Testis (tissue), 2 donors: ENCODE measurements around the gene LRP2BP.

Experiments used
- POLR2A ChIP-seq: fragments of 450-650 bp; IDR thresholded peaks from one replicate; pipeline ENCODE4 v1.6.1; 2017; ENCODE audit warnings: antibody characterized with exemption, mild to moderate bottlenecking, moderate library complexity
- TF ChIP-seq, protein P1 (sequence below), 3 experiments: fragments of 450-650 bp in 2 of 3; fragments of 200-600 bp in 1 of 3; sonication (generic) in 1 of 3; IDR thresholded peaks; one replicate each; pipeline ENCODE4 v1.5.1; 2016 to 2019; ENCODE audit warnings: antibody characterized with exemption in 3 of 3, mild to moderate bottlenecking in 2 of 3, moderate library complexity in 1 of 3

DNA sequence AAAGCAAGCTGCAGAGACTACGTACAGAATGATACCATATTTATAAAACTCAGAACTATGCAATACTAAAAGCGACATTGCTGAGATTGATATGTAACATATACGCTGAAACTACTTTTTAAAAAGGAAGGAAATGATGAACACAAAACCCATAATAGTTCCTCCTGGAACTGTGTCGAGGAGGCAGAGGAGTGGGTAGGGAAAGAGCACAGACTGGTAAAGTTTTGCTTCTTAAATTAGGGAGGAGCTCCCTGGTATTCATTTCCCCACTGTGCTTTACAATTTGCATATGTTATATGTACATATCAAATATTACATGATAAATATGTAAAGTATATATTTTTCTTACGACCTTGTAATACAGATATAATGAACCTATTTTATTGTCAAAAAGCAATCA is 16.1 kb upstream of the LRP2BP start:
- no peak for TF ChIP-seq POLR2A
- TF ChIP-seq, protein P1, sequence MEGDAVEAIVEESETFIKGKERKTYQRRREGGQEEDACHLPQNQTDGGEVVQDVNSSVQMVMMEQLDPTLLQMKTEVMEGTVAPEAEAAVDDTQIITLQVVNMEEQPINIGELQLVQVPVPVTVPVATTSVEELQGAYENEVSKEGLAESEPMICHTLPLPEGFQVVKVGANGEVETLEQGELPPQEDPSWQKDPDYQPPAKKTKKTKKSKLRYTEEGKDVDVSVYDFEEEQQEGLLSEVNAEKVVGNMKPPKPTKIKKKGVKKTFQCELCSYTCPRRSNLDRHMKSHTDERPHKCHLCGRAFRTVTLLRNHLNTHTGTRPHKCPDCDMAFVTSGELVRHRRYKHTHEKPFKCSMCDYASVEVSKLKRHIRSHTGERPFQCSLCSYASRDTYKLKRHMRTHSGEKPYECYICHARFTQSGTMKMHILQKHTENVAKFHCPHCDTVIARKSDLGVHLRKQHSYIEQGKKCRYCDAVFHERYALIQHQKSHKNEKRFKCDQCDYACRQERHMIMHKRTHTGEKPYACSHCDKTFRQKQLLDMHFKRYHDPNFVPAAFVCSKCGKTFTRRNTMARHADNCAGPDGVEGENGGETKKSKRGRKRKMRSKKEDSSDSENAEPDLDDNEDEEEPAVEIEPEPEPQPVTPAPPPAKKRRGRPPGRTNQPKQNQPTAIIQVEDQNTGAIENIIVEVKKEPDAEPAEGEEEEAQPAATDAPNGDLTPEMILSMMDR (IDR thresholded peaks at IDR 0.05) = no peak
